ENCODE measurements around the gene CD38.

GRCh38 chr4:15794905-15795304, 16.8 kb downstream of the CD38 start:
- TF ChIP-seq, protein P1, sequence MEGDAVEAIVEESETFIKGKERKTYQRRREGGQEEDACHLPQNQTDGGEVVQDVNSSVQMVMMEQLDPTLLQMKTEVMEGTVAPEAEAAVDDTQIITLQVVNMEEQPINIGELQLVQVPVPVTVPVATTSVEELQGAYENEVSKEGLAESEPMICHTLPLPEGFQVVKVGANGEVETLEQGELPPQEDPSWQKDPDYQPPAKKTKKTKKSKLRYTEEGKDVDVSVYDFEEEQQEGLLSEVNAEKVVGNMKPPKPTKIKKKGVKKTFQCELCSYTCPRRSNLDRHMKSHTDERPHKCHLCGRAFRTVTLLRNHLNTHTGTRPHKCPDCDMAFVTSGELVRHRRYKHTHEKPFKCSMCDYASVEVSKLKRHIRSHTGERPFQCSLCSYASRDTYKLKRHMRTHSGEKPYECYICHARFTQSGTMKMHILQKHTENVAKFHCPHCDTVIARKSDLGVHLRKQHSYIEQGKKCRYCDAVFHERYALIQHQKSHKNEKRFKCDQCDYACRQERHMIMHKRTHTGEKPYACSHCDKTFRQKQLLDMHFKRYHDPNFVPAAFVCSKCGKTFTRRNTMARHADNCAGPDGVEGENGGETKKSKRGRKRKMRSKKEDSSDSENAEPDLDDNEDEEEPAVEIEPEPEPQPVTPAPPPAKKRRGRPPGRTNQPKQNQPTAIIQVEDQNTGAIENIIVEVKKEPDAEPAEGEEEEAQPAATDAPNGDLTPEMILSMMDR (optimal IDR thresholded peaks at IDR 0.05 in 1 of 3, IDR thresholded peaks at IDR 0.05 in 1 of 3, conservative IDR thresholded peaks at IDR 0.05 in 1 of 3; ENCODE audit: extremely low read depth in 1 of 3, insufficient read depth in 2 of 3, low read length in 3 of 3) = no peak
- no peak for TF ChIP-seq EZH2 (IDR thresholded peaks at IDR 0.05; ENCODE audit: low read length)

Measured in keratinocyte (primary cell).